HL-60 (cell line): ENCODE data around the gene EIF4E2.

Experiments used
- DNase-seq, 2 experiments: peaks; one replicate each; pipeline ENCODE4 v3.0.0-alpha.2; 2010 to 2020; ENCODE audit warnings: low read depth in 1 of 2, low spot score in 1 of 2
- H3K27ac ChIP-seq: fragments of 250-450 bp; sonication (Bioruptor Pico); replicated peaks from 2 replicates; pipeline ENCODE4 v1.5.1; 2020; ENCODE audit warnings: mild to moderate bottlenecking, moderate library complexity
- H3K27me3 ChIP-seq: fragments of 250-450 bp; sonication (Bioruptor Pico); 2 replicates; pipeline ENCODE4 v1.5.1; 2021; ENCODE audit warnings: mild to moderate bottlenecking, moderate library complexity; ENCODE audit not compliant: insufficient read depth, poor library complexity, severe bottlenecking
- H3K4me3 ChIP-seq: replicated peaks from 2 replicates; pipeline ENCODE4 v1.5.1; 2011; ENCODE audit warnings: mild to moderate bottlenecking, control low read depth, low read length; ENCODE audit not compliant: insufficient read depth
- CTCF ChIP-seq: IDR thresholded peaks from one replicate; pipeline ENCODE4 v1.5.1; 2011; ENCODE audit warnings: low read length, control low read depth, inconsistent platforms; ENCODE audit not compliant: insufficient read depth
- GABPA ChIP-seq: IDR thresholded peaks from 2 replicates; pipeline ENCODE4 v1.6.1; 2012; ENCODE audit warnings: low read depth
- POLR2AphosphoS5 ChIP-seq: IDR thresholded peaks from 2 replicates; pipeline ENCODE4 v1.6.1; 2012; ENCODE audit warnings: low read depth
- REST ChIP-seq: IDR thresholded peaks from 2 replicates; pipeline ENCODE4 v1.6.1; 2012; ENCODE audit warnings: low read depth; ENCODE audit not compliant: insufficient replicate concordance
- SPI1 ChIP-seq: IDR thresholded peaks from 2 replicates; pipeline ENCODE4 v1.6.1; 2012; ENCODE audit warnings: low read depth, mild to moderate bottlenecking, borderline replicate concordance

Gene EIF4E2

GRCh38 chr2:232562515-232563151, 12.1 kb downstream of the EIF4E2 start:
- Histone ChIP-seq H3K27me3 (no peaks in the 10 kb centered on the region), H3K4me3 (no peak overlapping the region), H3K27ac (no peak overlapping the region)
- DNase-seq, result no peak
- TF ChIP-seq SPI1, result no peak
- no peak for TF ChIP-seq GABPA
- TF ChIP-seq POLR2AphosphoS5, result no peak
- no peak for TF ChIP-seq CTCF
- TF ChIP-seq REST, result no peak

GRCh38 chr2:232563580-232563979, 13.1 kb downstream of the EIF4E2 start:
- Histone ChIP-seq H3K4me3 (no peak overlapping the region), H3K27me3 (no peaks in the 10 kb centered on the region), H3K27ac (no peak overlapping the region)
- no peak for TF ChIP-seq POLR2AphosphoS5
- DNase-seq, result no peak

GRCh38 chr2:232567721-232568120, 17.2 kb downstream of the EIF4E2 start:
- Histone ChIP-seq H3K27ac (no peak overlapping the region), H3K4me3 (no peak overlapping the region), H3K27me3 (no peaks in the 10 kb centered on the region)
- TF ChIP-seq SPI1, result no peak
- TF ChIP-seq REST, result no peak
- no peak for TF ChIP-seq POLR2AphosphoS5
- TF ChIP-seq GABPA, result no peak
- TF ChIP-seq CTCF, result no peak
- no peak for DNase-seq

GRCh38 chr2:232568161-232568560, 17.7 kb downstream of the EIF4E2 start:
- Histone ChIP-seq H3K27me3 (no peaks in the 10 kb centered on the region), H3K27ac (no peak overlapping the region), H3K4me3 (no peak overlapping the region)
- no peak for TF ChIP-seq REST
- TF ChIP-seq CTCF, result no peak
- TF ChIP-seq POLR2AphosphoS5, result no peak
- no peak for TF ChIP-seq GABPA
- no peak for TF ChIP-seq SPI1
- no peak for DNase-seq
